Spinal cord (tissue), 10 donors: ENCODE data around the gene PCDHA13. TPM values are rescaled to one million over a fixed set of nuclear protein-coding genes. Genes with fewer than 3 reads are reported as not detected.

Source experiments
- DNase-seq, 6 donors: peaks; one replicate each; pipeline versions ENCODE4 v3.0.0 to v3.0.0-alpha.2; 2013 to 2015; ENCODE audit warnings: low spot score in 6 of 6, low read depth in 4 of 6
- H3K27ac ChIP-seq: one replicate; pipeline ENCODE4 v1.5.1; 2013; ENCODE audit warnings: low read depth, low read length, control low read depth
- H3K27me3 ChIP-seq: one replicate; pipeline ENCODE4 v1.6.1; 2013; ENCODE audit warnings: low read length; ENCODE audit not compliant: control insufficient read depth, insufficient read depth
- H3K36me3 ChIP-seq: one replicate; pipeline ENCODE4 v1.6.1; 2013; ENCODE audit warnings: low read length; ENCODE audit not compliant: control insufficient read depth, insufficient read depth
- H3K4me1 ChIP-seq: one replicate; pipeline ENCODE4 v1.6.1; 2013; ENCODE audit warnings: low read length; ENCODE audit not compliant: control insufficient read depth, insufficient read depth
- H3K4me3 ChIP-seq: one replicate; pipeline ENCODE4 v1.5.1; 2013; ENCODE audit warnings: low read depth, low read length, control low read depth
- H3K9me3 ChIP-seq: one replicate; pipeline ENCODE4 v1.6.1; 2013; ENCODE audit warnings: low read length; ENCODE audit not compliant: control insufficient read depth, insufficient read depth
- WGBS: methylation state at CpG from one replicate; pipeline ENCODE4 v1.1.5; 2013; ENCODE audit warnings: missing lambda C conversion rate; ENCODE audit not compliant: insufficient coverage; 5-methylcytosine and 5-hydroxymethylcytosine counted together
- polyA plus RNA-seq, 2 donors: library from polyadenylated mRNA; unstranded; fragments of 120-200 nt; gene quantifications; one replicate each; pipeline ENCODE4 v1.2.1, GENCODE V29; 2013; ENCODE audit not compliant: insufficient read length in 2 of 2
- total RNA-seq, 2 donors: library from RNA; depleted of rRNA in 1 of 2; stranded (reverse); fragments of 120-200 nt in 1 of 2; fragments of >200 nt in 1 of 2; gene quantifications; one replicate each; pipeline versions ENCODE4 v1.2.3 to v1.2.4, GENCODE V29; 2013 to 2014
- donor health status: healthy.

Gene PCDHA13
- total and polyA plus RNA-seq, 4 donors, result 1.9 to 12.4 (median 4.7) TPM

GRCh38 chr5:140923601-140924000, 41.7 kb downstream of the PCDHA13 start:
- Histone ChIP-seq H3K27me3 (peaks cover 18% of the 10 kb centered on the region), H3K27ac (no peak overlapping the region), H3K4me3 (no peak overlapping the region), H3K9me3 (no peaks in the 10 kb centered on the region), H3K4me1 (peaks cover 19% of the 10 kb centered on the region), H3K36me3 (no peaks in the 10 kb centered on the region)
- DNase-seq, result peak in 1 of 6 donors; percentile 62
- no CpG with 5 or more reads among the region's 4 CpGs for WGBS

- WGBS, result under 1% methylated on average over 38 of the region's 41 CpGs
- Histone ChIP-seq H3K4me1 (peaks cover 19% of the 10 kb centered on the region), H3K27ac (no peak within 1 kb of the TSS), H3K9me3 (no peaks in the 10 kb centered on the region), H3K36me3 (no peaks in the 10 kb centered on the region), H3K27me3 (peaks cover 18% of the 10 kb centered on the region), H3K4me3 (peak within 1 kb of the TSS; percentile 47)
- DNase-seq, result peak in 3 of 6 donors; percentile 2 to 32 (median 23)
Measured at GRCh38 chr5:140925806-140926442, 44.0 kb downstream of the PCDHA13 start, which contains the start of gene PCDHAC1. TSS of gene PCDHAC1 (plus strand) at chr5:140926299. CDS start at chr5:140926893, 594 bp downstream.

DNA sequence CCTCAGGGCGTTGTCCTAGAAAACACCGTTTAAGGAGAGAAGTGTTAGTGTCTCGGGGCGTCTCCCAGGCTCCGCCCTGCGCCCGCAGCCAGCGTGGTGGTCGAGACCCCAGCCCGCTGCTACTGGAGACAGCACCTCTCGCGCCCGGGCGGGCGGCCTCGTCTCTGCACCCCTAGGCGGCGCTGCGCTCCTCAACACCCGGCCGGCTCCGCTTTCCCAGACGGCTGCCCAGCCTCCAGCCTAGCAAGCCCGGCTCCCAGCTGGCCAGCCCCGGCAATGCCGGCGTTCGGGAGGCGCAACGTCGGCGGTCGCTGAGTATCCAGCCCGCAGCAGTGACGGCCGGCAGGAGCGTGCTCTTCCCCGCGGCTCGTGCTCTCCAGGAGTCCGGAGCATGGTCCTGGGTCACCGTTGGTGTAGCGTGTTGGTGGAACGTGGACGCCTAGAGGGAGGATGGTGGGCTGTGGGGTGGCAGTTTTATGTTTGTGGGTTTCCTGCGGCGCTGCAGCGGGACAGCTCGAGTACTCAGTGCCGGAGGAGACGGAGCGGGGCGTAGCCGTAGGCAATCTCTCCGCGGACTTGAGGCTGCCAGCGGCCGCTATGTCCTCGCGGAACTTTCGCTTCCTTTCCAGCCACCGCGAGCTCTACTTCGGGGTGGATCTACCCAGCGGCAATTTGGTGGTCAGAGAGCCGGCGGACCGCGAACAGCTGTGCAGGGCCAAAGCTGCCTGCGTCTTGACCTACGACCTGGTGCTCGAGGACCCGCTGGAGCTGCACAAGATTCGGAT, 44.7 kb downstream of the PCDHA13 start:
- peak; percentile 50 to 94 (median 71) for DNase-seq
- H3K4me1 ChIP-seq, result peaks cover 19% of the 10 kb centered on the region
- peak overlapping the region; percentile 47 for H3K4me3 ChIP-seq
- H3K9me3 ChIP-seq, result no peaks in the 10 kb centered on the region
- H3K36me3 ChIP-seq, result no peaks in the 10 kb centered on the region
- H3K27me3 ChIP-seq, result peaks cover 18% of the 10 kb centered on the region
- WGBS, result under 1% methylated on average over 74 of the region's 74 CpGs
- no peak overlapping the region for H3K27ac ChIP-seq

- Histone ChIP-seq H3K9me3 (no peaks in the 10 kb centered on the region), H3K4me3 (peak overlapping the region; percentile 47), H3K4me1 (peaks cover 19% of the 10 kb centered on the region), H3K27me3 (peaks cover 18% of the 10 kb centered on the region), H3K27ac (no peak overlapping the region), H3K36me3 (no peaks in the 10 kb centered on the region)
- 8% methylated on average over 26 of the region's 26 CpGs for WGBS
- peak in 2 of 6 donors; percentile 0 to 23 for DNase-seq
Measured at GRCh38 chr5:140927228-140927573, 45.3 kb downstream of the PCDHA13 start.

Other genes with a start within 250 kb of the PCDHA13 start
- gene CD14, start 248.9 kb upstream of the PCDHA13 start, total RNA-seq, result 10 to 100 TPM; 38.3 to 42.4 TPM
- 10 to 100 TPM in 1 of 2 donors, 1 to 10 TPM in 1; 7.9 to 11.3 TPM for gene CD14, start 248.9 kb upstream of the PCDHA13 start, polyA plus RNA-seq
- 1 to 10 TPM; 6.7 to 9.3 TPM for gene TMCO6, start 242.7 kb upstream of the PCDHA13 start, total RNA-seq
- gene TMCO6, start 242.7 kb upstream of the PCDHA13 start, polyA plus RNA-seq, result 10 to 100 TPM; 11.6 to 16.2 TPM
- 10 to 100 TPM; 43.1 to 86.1 TPM for gene NDUFA2, start 234.5 kb upstream of the PCDHA13 start, total RNA-seq
- gene NDUFA2, start 234.5 kb upstream of the PCDHA13 start, polyA plus RNA-seq, result 10 to 100 TPM; 95.1 to 96.2 TPM
- 100 to 1,000 TPM in 1 of 2 donors, 10 to 100 TPM in 1; 62.7 to 119 TPM for gene IK, start 234.3 kb upstream of the PCDHA13 start, total RNA-seq
- gene IK, start 234.3 kb upstream of the PCDHA13 start, polyA plus RNA-seq, result 100 to 1,000 TPM; 141 to 149 TPM
- gene WDR55, start 217.2 kb upstream of the PCDHA13 start, total RNA-seq, result 10 to 100 TPM in 1 of 2 donors, 1 to 10 TPM in 1; 9.4 to 11.7 TPM
- gene WDR55, start 217.2 kb upstream of the PCDHA13 start, polyA plus RNA-seq, result 10 to 100 TPM; 15.9 to 22.1 TPM
- gene DND1, start 208.5 kb upstream of the PCDHA13 start, total RNA-seq, result under 1 TPM; 0.40 to 0.72 TPM
- gene DND1, start 208.5 kb upstream of the PCDHA13 start, polyA plus RNA-seq, result 1 to 10 TPM in 1 of 2 donors, not detected in 1; 2.4 TPM
- 10 to 100 TPM; 51.4 to 65.1 TPM for gene HARS1, start 190.8 kb upstream of the PCDHA13 start, total RNA-seq
- 100 to 1,000 TPM in 1 of 2 donors, 10 to 100 TPM in 1; 86.3 to 100 TPM for gene HARS1, start 190.8 kb upstream of the PCDHA13 start, polyA plus RNA-seq
- 10 to 100 TPM; 24.7 to 36.6 TPM for gene HARS2, start 190.7 kb upstream of the PCDHA13 start, total RNA-seq
- gene HARS2, start 190.7 kb upstream of the PCDHA13 start, polyA plus RNA-seq, result 10 to 100 TPM; 36.9 to 45.9 TPM
- gene ZMAT2, start 181.7 kb upstream of the PCDHA13 start, total RNA-seq, result 100 to 1,000 TPM in 1 of 2 donors, 10 to 100 TPM in 1; 36.5 to 102 TPM
- 100 to 1,000 TPM; 103 to 109 TPM for gene ZMAT2, start 181.7 kb upstream of the PCDHA13 start, polyA plus RNA-seq
- 1 to 10 TPM; 1.0 to 4.5 TPM for gene PCDHA1, start 96.0 kb upstream of the PCDHA13 start, total RNA-seq
- gene PCDHA1, start 96.0 kb upstream of the PCDHA13 start, polyA plus RNA-seq, result 1 to 10 TPM; 6.5 to 9.7 TPM
- gene PCDHA2, start 87.3 kb upstream of the PCDHA13 start, total RNA-seq, result 1 to 10 TPM in 1 of 2 donors, under 1 TPM in 1; 0.99 to 3.3 TPM
- 1 to 10 TPM; 4.6 to 5.7 TPM for gene PCDHA2, start 87.3 kb upstream of the PCDHA13 start, polyA plus RNA-seq
- gene PCDHA3, start 81.1 kb upstream of the PCDHA13 start, total RNA-seq, result 1 to 10 TPM; 2.1 to 8.3 TPM
- 10 to 100 TPM in 1 of 2 donors, 1 to 10 TPM in 1; 9.5 to 13.2 TPM for gene PCDHA3, start 81.1 kb upstream of the PCDHA13 start, polyA plus RNA-seq
- 1 to 10 TPM; 3.2 to 8.6 TPM for gene PCDHA4, start 75.1 kb upstream of the PCDHA13 start, total RNA-seq
- 1 to 10 TPM; 5.9 to 8.7 TPM for gene PCDHA4, start 75.1 kb upstream of the PCDHA13 start, polyA plus RNA-seq
- 1 to 10 TPM; 1.4 to 3.0 TPM for gene PCDHA5, start 60.5 kb upstream of the PCDHA13 start, total RNA-seq
- 1 to 10 TPM; 3.7 to 4.4 TPM for gene PCDHA5, start 60.5 kb upstream of the PCDHA13 start, polyA plus RNA-seq
- gene PCDHA6, start 54.2 kb upstream of the PCDHA13 start, total RNA-seq, result 1 to 10 TPM; 3.0 to 6.9 TPM
- 10 to 100 TPM; 12.8 to 12.9 TPM for gene PCDHA6, start 54.2 kb upstream of the PCDHA13 start, polyA plus RNA-seq
- 1 to 10 TPM; 1.8 to 4.8 TPM for gene PCDHA7, start 47.9 kb upstream of the PCDHA13 start, total RNA-seq
- gene PCDHA7, start 47.9 kb upstream of the PCDHA13 start, polyA plus RNA-seq, result 1 to 10 TPM; 6.2 to 6.4 TPM
- 1 to 10 TPM in 1 of 2 donors, under 1 TPM in 1; 0.99 to 2.2 TPM for gene PCDHA8, start 40.9 kb upstream of the PCDHA13 start, total RNA-seq
- 1 to 10 TPM in 1 of 2 donors, under 1 TPM in 1; 0.63 to 4.3 TPM for gene PCDHA8, start 40.9 kb upstream of the PCDHA13 start, polyA plus RNA-seq
- gene PCDHA9, start 33.7 kb upstream of the PCDHA13 start, total RNA-seq, result 1 to 10 TPM; 1.2 to 4.1 TPM
- gene PCDHA9, start 33.7 kb upstream of the PCDHA13 start, polyA plus RNA-seq, result 1 to 10 TPM in 1 of 2 donors, under 1 TPM in 1; 0.11 to 3.5 TPM
- 1 to 10 TPM; 2.6 to 4.6 TPM for gene PCDHA10, start 26.2 kb upstream of the PCDHA13 start, total RNA-seq
- 10 to 100 TPM in 1 of 2 donors, 1 to 10 TPM in 1; 1.1 to 10.8 TPM for gene PCDHA10, start 26.2 kb upstream of the PCDHA13 start, polyA plus RNA-seq
- gene PCDHA11, start 13.2 kb upstream of the PCDHA13 start, total RNA-seq, result 10 to 100 TPM in 1 of 2 donors, 1 to 10 TPM in 1; 3.0 to 10.8 TPM
- 10 to 100 TPM; 10.6 to 13.0 TPM for gene PCDHA11, start 13.2 kb upstream of the PCDHA13 start, polyA plus RNA-seq
- gene PCDHA12, start 6.8 kb upstream of the PCDHA13 start, total RNA-seq, result 1 to 10 TPM; 2.5 to 3.8 TPM
- gene PCDHA12, start 6.8 kb upstream of the PCDHA13 start, polyA plus RNA-seq, result 1 to 10 TPM; 3.4 to 4.8 TPM
- gene PCDHAC1, start 44.2 kb downstream of the PCDHA13 start, total RNA-seq, result 10 to 100 TPM in 1 of 2 donors, 1 to 10 TPM in 1; 3.3 to 14.2 TPM
- gene PCDHAC1, start 44.2 kb downstream of the PCDHA13 start, polyA plus RNA-seq, result 1 to 10 TPM; 3.6 to 3.8 TPM
- gene PCDHAC2, start 84.4 kb downstream of the PCDHA13 start, total RNA-seq, result 10 to 100 TPM in 1 of 2 donors, 1 to 10 TPM in 1; 6.3 to 27.1 TPM
- 10 to 100 TPM; 13.5 to 14.1 TPM for gene PCDHAC2, start 84.4 kb downstream of the PCDHA13 start, polyA plus RNA-seq
- under 1 TPM; 0.06 to 0.20 TPM for gene PCDHB1, start 169.2 kb downstream of the PCDHA13 start, total RNA-seq
- under 1 TPM; 0.05 to 0.11 TPM for gene PCDHB1, start 169.2 kb downstream of the PCDHA13 start, polyA plus RNA-seq
- gene PCDHB2, start 212.5 kb downstream of the PCDHA13 start, total RNA-seq, result 1 to 10 TPM; 5.2 to 5.8 TPM
- gene PCDHB2, start 212.5 kb downstream of the PCDHA13 start, polyA plus RNA-seq, result 10 to 100 TPM; 10.3 to 10.8 TPM
- gene PCDHB3, start 218.3 kb downstream of the PCDHA13 start, total RNA-seq, result 1 to 10 TPM; 2.7 to 5.5 TPM
- 1 to 10 TPM; 2.8 to 4.5 TPM for gene PCDHB3, start 218.3 kb downstream of the PCDHA13 start, polyA plus RNA-seq
- 1 to 10 TPM; 3.2 to 4.1 TPM for gene PCDHB4, start 239.7 kb downstream of the PCDHA13 start, total RNA-seq
- 1 to 10 TPM; 5.4 to 6.3 TPM for gene PCDHB4, start 239.7 kb downstream of the PCDHA13 start, polyA plus RNA-seq